SW 1271 (cell line): Measurements from ENCODE around the gene SEMA3G.

ENCODE experiments used
- DNase-seq, 2 experiments: peaks; one replicate each; lab custom pipeline; 2025; lab: John Stamatoyannopoulos, UW

SEMA3G gene

DNA sequence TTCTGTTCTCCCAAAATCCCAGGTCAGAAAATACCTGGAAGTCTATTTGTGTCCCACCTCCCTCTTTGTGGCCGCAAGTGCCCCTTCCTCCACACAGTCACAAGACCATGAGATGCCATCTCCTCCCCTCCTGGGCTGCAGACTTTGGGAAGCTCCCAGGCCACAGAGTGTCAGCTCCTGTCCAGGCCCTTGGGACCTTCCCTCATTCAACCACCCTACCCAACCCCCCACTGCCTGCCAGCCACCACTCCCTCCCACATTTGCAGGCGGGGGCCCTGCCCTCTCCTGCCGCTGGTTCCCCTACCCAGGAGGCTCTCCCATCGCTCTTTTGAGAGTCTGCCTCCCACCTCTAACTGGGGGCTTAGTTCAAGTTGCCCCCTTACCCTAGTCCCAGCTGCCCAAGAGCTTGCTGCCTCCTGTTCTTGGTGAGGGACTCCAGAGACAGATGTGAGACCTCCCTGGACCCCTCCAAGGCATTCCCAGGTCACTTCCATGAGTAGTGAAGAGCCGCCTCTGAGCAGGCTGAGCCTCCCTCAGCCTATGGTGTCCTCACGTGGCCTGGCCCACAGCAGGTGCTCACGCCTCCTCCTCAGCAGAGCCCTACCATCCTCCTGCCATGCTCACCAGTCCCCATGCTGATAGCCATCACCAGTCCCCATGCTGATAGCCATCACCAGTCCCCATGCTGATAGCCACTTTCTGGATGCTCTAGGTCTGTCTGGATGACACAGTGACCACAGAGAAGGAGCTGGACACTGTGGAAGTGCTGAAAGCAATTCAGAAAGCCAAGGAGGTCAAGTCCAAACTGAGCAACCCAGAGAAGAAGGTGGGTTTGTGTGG, 34.4 kb upstream of the SEMA3G start:
- no peak for DNase-seq

GRCh38 chr3:52477796-52478095, 32.8 kb upstream of the SEMA3G start:
- DNase-seq: no peak

- DNase-seq: no peak
These were observed 32.3 kb upstream of the SEMA3G start for GRCh38 chr3:52477076-52477795.

DNA sequence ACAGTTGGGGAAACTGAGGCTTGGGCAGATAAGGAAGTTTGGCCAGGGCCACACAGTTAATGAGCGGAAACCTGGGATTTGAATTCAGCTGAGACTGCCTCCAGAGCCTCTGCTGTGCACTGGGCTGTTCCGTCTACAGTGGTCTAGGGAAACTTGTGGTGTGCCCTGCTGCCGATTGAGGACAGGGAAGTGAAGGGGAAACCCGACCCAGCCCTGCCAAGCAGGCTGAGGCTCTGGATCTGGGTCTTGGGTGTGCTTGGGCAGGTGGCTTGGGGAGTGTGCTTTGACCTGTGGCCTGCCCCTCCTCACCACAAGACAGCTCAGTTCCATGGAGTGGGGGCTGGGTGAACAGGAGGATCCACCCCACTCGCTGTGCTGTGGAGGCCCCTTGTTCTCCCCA, 28.1 kb upstream of the SEMA3G start:
- no peak for DNase-seq

GRCh38 chr3:52472239-52473000, 27.5 kb upstream of the SEMA3G start:
- DNase-seq: no peak

DNA sequence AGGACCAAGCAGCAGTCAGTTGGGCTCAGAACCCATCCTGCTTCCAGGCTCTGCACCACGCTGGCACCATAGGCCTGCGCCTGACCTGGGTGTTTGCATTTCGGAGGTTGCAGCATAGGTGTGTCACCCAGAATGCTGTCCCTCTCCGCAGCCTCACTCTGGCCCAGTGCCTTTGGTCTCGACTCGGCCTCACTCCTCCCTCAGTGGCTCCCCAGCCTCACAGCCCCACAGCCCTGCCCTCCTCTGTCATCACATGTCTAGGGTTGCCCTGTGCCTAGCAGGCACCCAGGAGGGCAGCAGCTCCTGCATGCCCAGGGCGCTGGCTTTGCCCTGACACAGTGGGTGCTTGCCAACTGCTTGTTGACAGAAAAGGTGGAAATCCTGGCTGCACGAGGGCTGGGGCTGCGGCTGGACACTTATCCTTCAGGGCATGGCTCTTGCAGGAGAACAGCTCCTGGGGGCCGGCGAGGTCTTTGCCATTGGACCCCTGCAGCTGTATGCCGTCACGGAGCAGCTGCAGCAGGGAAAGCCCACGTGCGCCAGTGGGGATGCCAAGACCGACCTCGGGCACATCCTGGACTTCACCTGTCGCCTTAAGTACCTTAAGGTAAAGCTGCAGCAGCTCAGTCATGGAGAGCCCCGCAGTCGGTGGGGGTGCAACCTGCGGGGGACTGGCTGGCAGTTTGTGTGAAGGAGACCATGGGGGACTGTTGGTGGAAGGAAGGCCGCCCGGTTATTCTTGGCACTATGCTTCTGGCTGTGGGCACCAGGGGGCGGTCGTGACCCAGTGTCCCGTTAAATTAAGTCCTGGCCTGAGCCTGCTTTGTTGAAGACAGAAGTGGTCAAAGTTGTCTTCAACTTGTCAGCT, 26.7 kb upstream of the SEMA3G start:
- no peak for DNase-seq

DNA sequence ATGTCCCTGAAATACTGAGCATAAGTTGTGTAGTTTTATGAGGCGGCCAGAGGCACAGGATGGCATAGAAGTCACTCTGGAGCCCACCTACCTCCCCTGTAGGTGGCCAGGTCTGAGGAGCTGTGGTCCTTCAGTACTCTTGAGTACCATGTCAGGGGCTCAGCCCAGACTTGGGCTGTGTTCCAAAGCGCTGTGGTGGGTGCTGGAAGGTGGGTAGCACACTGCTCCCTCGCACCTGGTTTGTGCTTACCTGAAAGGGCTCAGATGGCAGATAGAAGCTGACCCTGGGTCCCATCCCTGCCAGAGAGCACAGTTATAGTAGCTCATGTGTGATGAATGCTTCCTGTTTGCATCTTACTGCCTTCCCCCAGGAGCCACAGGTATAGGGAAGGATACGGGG, 26.0 kb upstream of the SEMA3G start:
- DNase-seq: no peak

GRCh38 chr3:52469001-52469400, 24.1 kb upstream of the SEMA3G start:
- no peak for DNase-seq

DNA sequence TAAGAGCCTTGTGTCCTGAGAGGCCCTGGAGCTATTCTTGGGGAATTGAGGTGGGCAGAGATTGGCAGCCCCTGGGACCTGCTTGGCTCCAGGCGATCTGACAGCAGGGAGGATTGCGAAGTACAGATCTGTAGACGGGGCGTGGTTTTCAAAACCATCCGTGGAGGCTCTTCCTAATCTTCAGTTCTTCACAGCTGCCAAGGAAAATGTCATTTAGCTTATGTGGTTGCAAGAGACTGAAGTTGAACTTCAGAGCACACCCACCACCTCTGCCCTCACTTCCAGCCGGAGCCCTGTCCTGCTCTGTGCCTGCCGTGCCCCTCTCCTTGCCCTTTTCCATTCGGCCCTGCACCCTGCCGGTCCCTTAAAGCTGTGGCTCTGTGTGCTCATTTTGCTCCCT, 23.4 kb upstream of the SEMA3G start:
- DNase-seq: no peak

GRCh38 chr3:52463416-52463815, 18.5 kb upstream of the SEMA3G start:
- DNase-seq: no peak

DNA sequence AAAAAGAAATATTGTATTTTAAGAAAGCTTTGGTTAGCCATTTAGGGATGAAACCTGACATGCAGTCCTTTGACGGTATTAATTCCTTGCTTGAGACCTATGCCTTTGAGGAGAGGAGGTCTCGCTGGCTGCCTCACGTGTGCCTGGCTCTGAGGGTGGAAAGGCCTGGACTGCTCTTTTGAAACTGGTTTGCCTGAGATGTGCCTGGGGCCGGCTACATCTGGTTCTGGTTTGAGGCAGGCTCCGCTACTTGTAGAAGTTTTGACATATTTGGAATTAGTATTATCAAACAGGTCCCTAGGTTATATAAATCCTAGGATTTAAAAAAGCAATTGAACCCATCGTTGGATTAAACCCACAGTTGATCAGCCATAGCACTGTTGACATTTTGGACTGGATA, 17.0 kb upstream of the SEMA3G start:
- DNase-seq: no peak

GRCh38 chr3:52458770-52459545, 14.1 kb upstream of the SEMA3G start:
- DNase-seq: no peak

DNA sequence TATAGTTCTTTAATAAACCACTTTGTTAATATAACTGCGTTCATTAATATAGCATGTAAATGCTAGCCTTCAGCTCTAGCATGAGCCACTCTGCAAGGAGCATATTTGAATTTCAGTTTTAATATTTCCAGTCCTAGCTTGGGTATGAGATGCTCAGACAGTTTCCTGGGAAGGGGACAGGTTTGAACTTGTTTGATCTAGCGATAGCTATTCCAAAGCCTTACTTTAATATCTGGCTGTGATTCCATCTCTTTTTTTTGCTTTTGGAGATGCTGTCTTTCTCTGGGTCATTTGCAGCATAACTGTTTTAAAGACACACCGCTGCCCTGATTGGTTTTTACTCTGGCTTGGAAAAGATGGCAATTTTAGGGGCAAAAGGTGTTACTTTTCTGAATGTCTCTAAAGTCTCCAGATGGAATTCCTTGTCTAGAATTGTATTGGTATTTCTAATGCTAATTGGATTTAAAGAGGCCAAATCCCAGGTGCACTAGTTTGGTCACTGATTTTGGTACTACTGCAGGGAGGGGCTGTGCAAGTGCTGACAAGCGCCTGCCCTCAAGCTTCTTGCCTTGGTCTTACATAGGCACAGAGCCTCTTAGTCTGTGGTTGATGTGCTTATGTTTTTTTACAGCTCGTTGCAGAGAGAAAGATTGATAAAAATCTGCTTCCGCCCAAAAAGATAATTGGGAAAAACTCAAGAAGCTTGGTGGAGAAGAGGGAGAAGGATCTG, 13.3 kb upstream of the SEMA3G start:
- no peak for DNase-seq

- DNase-seq: no peak
These were observed 11.9 kb upstream of the SEMA3G start for GRCh38 chr3:52456800-52457183.

DNA sequence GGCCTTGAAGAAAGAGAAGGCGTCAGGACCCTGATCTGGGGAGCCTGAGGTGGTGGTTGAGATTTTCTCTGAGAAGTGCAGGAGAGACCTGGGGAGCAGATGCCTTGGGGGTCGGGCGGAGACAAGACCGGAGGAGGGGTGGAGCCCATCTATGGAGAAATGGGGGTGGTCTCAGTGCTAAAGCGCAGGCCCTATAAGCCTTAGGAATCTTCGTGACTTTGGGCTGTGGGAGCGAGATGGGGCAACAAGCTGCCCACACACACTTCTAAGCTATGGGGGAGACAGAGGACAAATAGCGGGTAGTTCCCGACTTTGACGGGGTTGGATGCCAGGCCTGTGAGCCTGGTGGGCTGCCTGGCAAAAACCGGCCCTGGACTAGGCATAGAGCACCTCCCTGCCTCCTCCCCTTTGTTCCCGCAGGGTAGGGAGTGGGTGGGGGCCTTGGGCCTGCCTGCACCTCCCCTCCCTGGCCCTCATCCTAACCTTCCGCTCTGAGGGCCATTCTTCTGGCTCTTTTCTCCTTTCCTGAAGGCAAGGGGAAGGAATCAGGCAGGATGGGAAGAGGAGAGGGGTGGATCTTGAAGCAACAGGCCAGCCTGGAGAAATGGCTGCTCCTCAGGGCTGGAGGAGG, 11.4 kb upstream of the SEMA3G start:
- DNase-seq: no peak

DNA sequence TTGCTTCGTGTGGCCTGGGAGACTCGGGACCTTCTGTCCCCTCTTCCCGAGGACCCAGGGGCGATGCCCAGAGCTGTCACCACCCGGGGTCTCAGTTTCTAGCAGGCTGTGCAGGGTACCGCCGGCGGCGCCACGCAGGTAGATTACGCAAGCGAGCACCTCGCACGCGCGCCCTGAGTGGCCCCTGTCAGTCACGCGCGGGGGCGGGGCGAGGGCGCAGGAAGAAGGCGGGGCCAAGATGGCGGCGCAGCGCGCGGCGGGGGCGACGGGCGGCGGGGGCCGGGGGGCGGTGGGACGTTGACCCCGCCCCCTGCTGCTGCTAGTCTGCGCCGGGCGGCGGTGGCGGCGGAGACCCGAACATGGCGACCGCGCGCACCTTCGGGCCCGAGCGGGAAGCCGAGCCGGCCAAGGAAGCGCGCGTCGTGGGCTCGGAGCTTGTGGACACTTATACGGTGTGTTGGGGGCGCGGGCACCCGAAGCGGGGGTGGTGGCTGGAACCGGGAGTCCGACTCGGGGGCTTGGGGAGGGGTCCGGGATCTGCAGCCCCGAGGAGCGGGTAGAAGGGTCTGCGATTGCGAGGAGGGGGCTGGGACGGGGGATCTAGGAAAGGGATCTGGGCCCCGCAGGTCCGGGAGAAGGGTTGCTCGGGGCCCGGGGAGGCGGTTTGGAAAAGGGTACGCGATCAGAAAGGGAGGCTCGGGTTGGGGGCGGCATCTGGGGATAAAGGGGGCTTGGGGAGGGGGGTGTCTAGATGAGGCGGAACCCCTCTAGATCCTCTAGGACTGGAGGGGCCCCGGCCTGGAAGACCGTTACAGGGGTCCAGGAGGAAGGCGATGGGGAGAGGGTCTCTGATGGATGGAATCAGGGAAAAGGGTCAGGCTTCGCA, 10.6 kb upstream of the SEMA3G start, which contains the start of gene NISCH:
Gene NISCH (plus strand): TSS at position 322 of the 886 bp plus-strand sequence. CDS start 38 bp downstream, at position 360.
- peak; percentile 26 to 54 for DNase-seq

DNA sequence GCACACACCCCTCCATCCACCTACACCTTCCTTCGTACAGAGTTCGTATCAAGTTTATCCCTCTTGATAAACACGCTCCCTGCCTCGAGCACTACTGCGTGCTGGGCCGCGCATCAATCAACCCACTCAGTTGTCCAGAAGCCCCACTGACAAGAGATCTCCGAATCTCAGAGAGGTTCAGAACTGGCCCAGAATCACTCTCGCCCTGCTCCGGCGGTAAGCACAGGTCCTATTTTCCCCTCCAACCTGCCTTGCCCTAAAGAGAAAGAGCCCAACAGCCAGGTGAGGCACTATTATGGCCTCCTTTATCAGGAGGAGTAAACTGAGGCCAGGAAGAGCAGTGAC, 10.0 kb upstream of the SEMA3G start:
- DNase-seq: no peak

DNA sequence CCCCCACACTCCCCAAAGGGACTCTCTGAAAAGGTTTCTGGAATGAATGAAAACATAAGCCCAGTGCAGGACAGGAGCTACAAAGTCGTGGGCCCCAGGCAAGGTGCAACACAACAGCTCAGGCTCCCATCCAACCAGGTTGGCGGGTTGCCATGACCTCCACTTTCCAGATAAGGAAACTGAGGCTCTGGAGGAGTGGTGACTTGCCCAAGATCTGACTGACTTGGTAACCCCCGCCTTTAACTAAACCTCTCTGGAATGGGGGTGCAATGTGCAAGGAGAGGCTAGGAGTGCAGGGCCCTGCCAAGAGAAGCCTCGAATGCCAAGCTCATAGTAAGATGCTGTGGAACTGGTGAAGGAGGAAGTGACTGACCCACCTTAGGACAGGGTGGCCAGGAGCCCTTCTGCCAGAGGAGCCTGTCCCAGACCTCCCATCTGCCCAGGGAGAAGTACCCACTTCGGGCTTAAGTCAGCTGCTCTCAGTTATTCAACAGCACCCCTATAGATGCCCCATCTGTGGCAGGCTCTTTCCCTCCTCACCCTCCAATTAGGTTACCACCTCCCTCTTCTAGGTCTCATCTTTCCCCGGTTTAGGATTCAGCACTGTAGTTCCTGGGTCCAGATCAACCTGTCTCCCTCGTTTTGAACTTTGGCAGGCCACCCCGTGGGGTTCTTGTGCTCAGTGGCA, 9.5 kb upstream of the SEMA3G start:
- no peak for DNase-seq
